SK-N-SH treated with all-trans-retinoic acid at 6 μM for 48 hours (cell line): Measurements from ENCODE around the gene KCNA3.

Experiments
- ARNTL ChIP-seq: fragments of 450-650 bp; formaldehyde crosslinking; IDR thresholded peaks from 2 replicates; pipeline ENCODE4 v1.5.0; 2020; ENCODE audit warnings: low read depth, mild to moderate bottlenecking, moderate library complexity, borderline replicate concordance
- GLIS3 ChIP-seq: fragments of 250-450 bp; sonication (Bioruptor Pico); IDR thresholded peaks from 2 replicates; pipeline ENCODE4 v1.5.0; 2020; ENCODE audit warnings: mild to moderate bottlenecking, moderate library complexity
- ZFP3 ChIP-seq: fragments of 250-450 bp; sonication (Bioruptor Pico); IDR thresholded peaks from 2 replicates; pipeline ENCODE4 v1.5.0; 2020; ENCODE audit warnings: mild to moderate bottlenecking, moderate library complexity
- ZFP30 ChIP-seq: fragments of 450-650 bp; formaldehyde crosslinking; IDR thresholded peaks from 2 replicates; pipeline ENCODE4 v1.5.0; 2022; ENCODE audit warnings: mild to moderate bottlenecking, moderate library complexity

GRCh38 chr1:110634086-110634454 is 40.7 kb downstream of the KCNA3 start:
- no peak for TF ChIP-seq ZFP3
- no peak for TF ChIP-seq ZFP30 (CRISPR knock-in tag)
- TF ChIP-seq GLIS3: no peak
- TF ChIP-seq ARNTL (CRISPR knock-in tag): no peak
